Astrocyte of the spinal cord (primary cell): ENCODE data around the gene DELE1.
A peak's percentile ranks its signal among the peaks of the same experiment; 100 is the strongest.

Source experiments
- DNase-seq: peaks from one replicate; pipeline ENCODE4 v3.0.0; 2011; ENCODE audit warnings: low read depth, low spot score
- H3K4me3 ChIP-seq: 2 replicates; pipeline ENCODE4 v1.5.1; 2011; ENCODE audit warnings: low read depth, mild to moderate bottlenecking, low read length, moderate library complexity
- CTCF ChIP-seq: IDR thresholded peaks from 2 replicates; pipeline ENCODE4 v1.5.1; 2012; ENCODE audit warnings: low read depth, mild to moderate bottlenecking, low read length, inconsistent platforms
- in situ Hi-C: cut with HindIII; loops from 2 replicates; pipeline ENCODE4 v1.10.0; 2017; ENCODE audit warnings: low sequenced_read_pairs

DELE1 gene

GRCh38 chr5:141914199-141914743 lies 9.4 kb upstream of the DELE1 start:
- peak; percentile 14 for TF ChIP-seq CTCF
- in situ Hi-C loops = no loop called here
- H3K4me3 ChIP-seq = peak overlapping the region; percentile 26
- no peak for DNase-seq

DNA sequence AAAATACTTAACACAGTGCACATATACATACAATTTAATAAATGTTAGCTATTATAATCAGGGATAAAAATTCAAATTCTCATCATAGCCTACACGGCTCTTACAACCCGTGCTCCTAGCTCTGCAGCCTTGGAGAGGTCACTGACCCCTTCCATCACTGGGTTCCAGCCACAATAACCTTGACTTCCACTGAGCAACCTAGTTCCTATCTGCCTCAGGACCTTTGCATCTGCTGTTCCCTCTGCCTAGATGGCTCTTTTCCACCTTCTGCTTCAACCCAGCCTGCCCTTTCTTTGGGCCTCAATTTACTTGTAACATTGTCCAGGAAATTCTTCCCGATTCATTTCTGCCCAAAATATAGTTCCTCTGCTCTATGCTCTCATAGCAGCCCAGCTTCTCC lies 8.9 kb upstream of the DELE1 start:
- in situ Hi-C loops = no loop called here
- no peak for DNase-seq
- no peak overlapping the region for H3K4me3 ChIP-seq
- TF ChIP-seq CTCF = no peak

DNA sequence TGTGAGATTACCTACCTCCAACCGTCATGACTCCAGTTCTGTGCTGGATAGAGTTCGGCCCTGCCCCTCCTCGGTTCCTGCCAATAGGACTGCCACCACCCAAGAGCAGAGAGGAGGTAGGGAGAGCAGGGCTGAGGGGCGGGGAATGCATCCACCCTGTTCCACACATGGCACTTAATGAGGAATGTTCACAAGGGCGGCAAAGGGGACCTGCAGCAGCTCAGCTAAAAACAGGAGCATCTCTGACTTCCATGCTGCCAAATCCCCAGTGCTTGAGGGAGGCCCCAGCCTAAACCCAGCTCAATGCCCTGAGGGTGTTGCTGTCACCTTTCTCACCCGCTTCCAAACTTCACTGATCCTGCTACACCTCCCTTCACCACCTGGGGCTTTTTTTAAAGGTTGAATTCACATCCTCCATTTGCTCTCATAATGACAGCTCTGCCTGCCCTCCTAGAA lies 7.8 kb upstream of the DELE1 start:
- in situ Hi-C loops = no loop called here
- TF ChIP-seq CTCF = no peak
- no peak for DNase-seq
- no peak overlapping the region for H3K4me3 ChIP-seq

GRCh38 chr5:141916522-141916921 lies 7.1 kb upstream of the DELE1 start:
- no peak overlapping the region for H3K4me3 ChIP-seq
- in situ Hi-C loops = no loop called here
- no peak for DNase-seq
- TF ChIP-seq CTCF = no peak

DNA sequence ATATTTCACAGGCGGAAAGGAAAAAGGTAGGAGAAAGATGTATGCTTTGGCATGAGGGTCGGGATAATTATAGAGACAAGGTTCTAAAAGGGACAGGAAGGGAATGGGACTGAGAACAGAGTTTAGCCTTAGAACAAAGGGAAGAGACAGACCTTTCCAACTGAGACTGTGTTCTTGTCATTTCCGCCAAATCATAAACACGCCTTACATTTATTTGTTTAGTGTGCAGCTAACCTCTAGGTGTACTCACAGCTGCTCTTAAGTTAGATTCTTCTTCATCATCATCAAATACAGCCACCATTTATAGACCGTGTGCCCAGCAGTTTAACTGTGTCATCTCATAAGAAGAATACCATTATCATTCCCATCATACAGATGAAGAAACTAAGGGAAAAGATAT lies 5.9 kb upstream of the DELE1 start:
- H3K4me3 ChIP-seq = no peak overlapping the region
- no peak for TF ChIP-seq CTCF
- in situ Hi-C loops = no loop called here
- DNase-seq = no peak

GRCh38 chr5:141919218-141920119 lies 4.2 kb upstream of the DELE1 start:
- DNase-seq = no peak
- no peak overlapping the region for H3K4me3 ChIP-seq

More at GRCh38 chr5:141919218-141920119, 4.2 kb upstream of the DELE1 start:
- TF ChIP-seq CTCF = no peak
- in situ Hi-C loops = no loop called here
